ENCODE results near the gene MOB2.
A peak's percentile ranks its signal among the peaks of the same experiment; 100 is the strongest.

Gene MOB2

DNA sequence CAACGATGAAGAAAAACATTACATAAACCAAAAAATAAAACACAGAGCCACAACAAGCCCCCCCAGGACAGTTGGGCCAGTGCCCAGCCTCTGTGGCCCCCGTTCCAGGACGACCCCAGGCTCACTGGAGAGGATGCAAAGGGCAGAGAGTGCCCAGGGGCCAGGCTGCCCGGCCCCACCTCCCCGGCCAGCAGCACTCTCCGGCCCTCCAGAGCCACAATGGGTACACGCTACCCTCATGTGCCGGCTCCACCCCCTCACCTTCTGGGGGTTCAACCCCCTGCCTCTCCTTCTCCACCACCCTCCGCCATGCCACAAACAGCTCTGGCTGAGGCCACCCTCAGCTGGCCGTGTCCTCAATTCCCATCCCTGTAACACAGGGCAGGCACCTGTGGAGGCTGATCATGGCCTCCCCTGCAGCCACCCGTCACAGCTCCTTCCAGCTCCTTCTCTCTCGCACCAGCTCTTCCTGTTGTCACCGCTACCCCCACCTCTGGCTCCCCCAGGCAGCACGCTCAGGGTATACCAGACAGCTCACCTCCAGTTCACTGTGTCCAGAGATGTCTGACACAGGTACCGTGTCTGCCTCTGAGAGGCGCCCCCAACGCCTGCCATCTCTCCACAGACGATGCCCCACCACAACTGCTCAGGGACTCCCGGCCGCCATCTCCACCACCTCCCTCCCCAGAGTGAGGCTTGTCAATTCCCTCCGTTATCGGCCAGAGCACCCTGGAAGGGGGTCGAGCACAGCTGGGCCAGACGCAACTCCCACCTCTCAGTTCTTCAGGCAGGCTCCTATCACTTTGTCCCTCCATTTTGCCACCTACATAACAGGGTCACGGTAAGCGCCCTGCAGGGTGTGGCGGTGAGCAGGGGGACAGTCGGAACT is 30.8 kb upstream of the MOB2 start:
- no peak overlapping the region for H4K8ac ChIP-seq (ENCODE audit: low read depth, low read length)
- no peaks in the 10 kb centered on the region for H3K36me3 ChIP-seq (replicated peaks in 1 of 2; ENCODE audit: control insufficient read depth in 2 of 2, insufficient read depth in 2 of 2, low read length in 2 of 2)
- peak overlapping the region; percentile 27 for H3K18ac ChIP-seq (ENCODE audit: low read length)
- H3K79me1 ChIP-seq (ENCODE audit: low read depth, low read length), result peaks cover 19% of the 10 kb centered on the region
- H4K91ac ChIP-seq (ENCODE audit: low read depth, low read length, poor library complexity), result no peak overlapping the region
- no peaks in the 10 kb centered on the region for H3K9me3 ChIP-seq (replicated peaks in 1 of 2; ENCODE audit: control insufficient read depth in 2 of 2, insufficient read depth in 1 of 2, low read depth in 1 of 2, low read length in 2 of 2)
- no peak overlapping the region for H3K4ac ChIP-seq (ENCODE audit: low read length)
- H2BK5ac ChIP-seq (ENCODE audit: low read length), result no peak overlapping the region
- H2BK120ac ChIP-seq (ENCODE audit: low read depth, low read length), result no peak overlapping the region
- WGBS, 2 donors (ENCODE audit: extremely low coverage in 2 of 2, insufficient read length in 2 of 2, insufficient replicate concordance in 1 of 2), result no CpG with 5 or more reads among the region's 28 CpGs
- no peak overlapping the region for H3K4me2 ChIP-seq (ENCODE audit: insufficient read depth, low read length, poor library complexity, severe bottlenecking)
- no peak for DNase-seq (ENCODE audit: low spot score)
- no peak overlapping the region for H3K14ac ChIP-seq (ENCODE audit: low read length)
- H2AK5ac ChIP-seq (ENCODE audit: low read depth, low read length), result peak overlapping the region; percentile 57
- H2AFZ ChIP-seq (ENCODE audit: low read length), result no peak overlapping the region
- peak overlapping the region; percentile 30 for H2BK12ac ChIP-seq (ENCODE audit: low read length)
- H3K27me3 ChIP-seq (ENCODE audit: control insufficient read depth in 3 of 3, insufficient read depth in 3 of 3, low read depth in 1 of 3, low read length in 3 of 3), result no peaks in the 10 kb centered on the region
- H3K23ac ChIP-seq (ENCODE audit: low read depth, low read length, poor library complexity), result peak overlapping the region; percentile 90
- H3K9ac ChIP-seq (ENCODE audit: low read depth, low read length, poor library complexity), result peak overlapping the region; percentile 63
- no peak overlapping the region for H3K4me3 ChIP-seq (ENCODE audit: low read length in 2 of 2)
- no peak overlapping the region for H3K27ac ChIP-seq (replicated peaks; ENCODE audit: low read length)
- peaks cover 17 to 20% of the 10 kb centered on the region in 2 donors for H3K4me1 ChIP-seq (ENCODE audit: control insufficient read depth in 2 of 2, insufficient read depth in 1 of 2, low read depth in 1 of 2, low read length in 2 of 2)
- no peak overlapping the region for H2BK15ac ChIP-seq (ENCODE audit: low read length)

GRCh38 chr11:1516273-1517067 is 29.9 kb upstream of the MOB2 start:
- H2BK12ac ChIP-seq (ENCODE audit: low read length), result no peak overlapping the region
- no peak overlapping the region for H3K27ac ChIP-seq (replicated peaks; ENCODE audit: low read length)
- no peak overlapping the region for H4K91ac ChIP-seq (ENCODE audit: low read depth, low read length, poor library complexity)
- no peak overlapping the region for H4K8ac ChIP-seq (ENCODE audit: low read depth, low read length)
- no peak overlapping the region for H3K23ac ChIP-seq (ENCODE audit: low read depth, low read length, poor library complexity)
- no peak overlapping the region for H3K4me2 ChIP-seq (ENCODE audit: insufficient read depth, low read length, poor library complexity, severe bottlenecking)
- no peak overlapping the region for H2BK120ac ChIP-seq (ENCODE audit: low read depth, low read length)
- H2BK15ac ChIP-seq (ENCODE audit: low read length), result no peak overlapping the region
- no peak overlapping the region for H2BK5ac ChIP-seq (ENCODE audit: low read length)
- H3K4me1 ChIP-seq (ENCODE audit: control insufficient read depth in 2 of 2, insufficient read depth in 1 of 2, low read depth in 1 of 2, low read length in 2 of 2), result peaks cover 17 to 20% of the 10 kb centered on the region in 2 donors
- H3K79me1 ChIP-seq (ENCODE audit: low read depth, low read length), result peaks cover 19% of the 10 kb centered on the region
- H3K27me3 ChIP-seq (ENCODE audit: control insufficient read depth in 3 of 3, insufficient read depth in 3 of 3, low read depth in 1 of 3, low read length in 3 of 3), result no peaks in the 10 kb centered on the region
- no peak overlapping the region for H3K4ac ChIP-seq (ENCODE audit: low read length)
- H2AK5ac ChIP-seq (ENCODE audit: low read depth, low read length), result no peak overlapping the region
- no CpG with 5 or more reads among the region's 19 CpGs for WGBS, 2 donors (ENCODE audit: extremely low coverage in 2 of 2, insufficient read length in 2 of 2, insufficient replicate concordance in 1 of 2)
- H3K9ac ChIP-seq (ENCODE audit: low read depth, low read length, poor library complexity), result peak overlapping the region; percentile 47
- no peaks in the 10 kb centered on the region for H3K36me3 ChIP-seq (replicated peaks in 1 of 2; ENCODE audit: control insufficient read depth in 2 of 2, insufficient read depth in 2 of 2, low read length in 2 of 2)
- no peak overlapping the region for H2AFZ ChIP-seq (ENCODE audit: low read length)
- no peak overlapping the region for H3K4me3 ChIP-seq (ENCODE audit: low read length in 2 of 2)
- peak overlapping the region; percentile 10 for H3K14ac ChIP-seq (ENCODE audit: low read length)
- no peak for DNase-seq (ENCODE audit: low spot score)
- no peak overlapping the region for H3K18ac ChIP-seq (ENCODE audit: low read length)
- H3K9me3 ChIP-seq (replicated peaks in 1 of 2; ENCODE audit: control insufficient read depth in 2 of 2, insufficient read depth in 1 of 2, low read depth in 1 of 2, low read length in 2 of 2), result no peaks in the 10 kb centered on the region

DNA sequence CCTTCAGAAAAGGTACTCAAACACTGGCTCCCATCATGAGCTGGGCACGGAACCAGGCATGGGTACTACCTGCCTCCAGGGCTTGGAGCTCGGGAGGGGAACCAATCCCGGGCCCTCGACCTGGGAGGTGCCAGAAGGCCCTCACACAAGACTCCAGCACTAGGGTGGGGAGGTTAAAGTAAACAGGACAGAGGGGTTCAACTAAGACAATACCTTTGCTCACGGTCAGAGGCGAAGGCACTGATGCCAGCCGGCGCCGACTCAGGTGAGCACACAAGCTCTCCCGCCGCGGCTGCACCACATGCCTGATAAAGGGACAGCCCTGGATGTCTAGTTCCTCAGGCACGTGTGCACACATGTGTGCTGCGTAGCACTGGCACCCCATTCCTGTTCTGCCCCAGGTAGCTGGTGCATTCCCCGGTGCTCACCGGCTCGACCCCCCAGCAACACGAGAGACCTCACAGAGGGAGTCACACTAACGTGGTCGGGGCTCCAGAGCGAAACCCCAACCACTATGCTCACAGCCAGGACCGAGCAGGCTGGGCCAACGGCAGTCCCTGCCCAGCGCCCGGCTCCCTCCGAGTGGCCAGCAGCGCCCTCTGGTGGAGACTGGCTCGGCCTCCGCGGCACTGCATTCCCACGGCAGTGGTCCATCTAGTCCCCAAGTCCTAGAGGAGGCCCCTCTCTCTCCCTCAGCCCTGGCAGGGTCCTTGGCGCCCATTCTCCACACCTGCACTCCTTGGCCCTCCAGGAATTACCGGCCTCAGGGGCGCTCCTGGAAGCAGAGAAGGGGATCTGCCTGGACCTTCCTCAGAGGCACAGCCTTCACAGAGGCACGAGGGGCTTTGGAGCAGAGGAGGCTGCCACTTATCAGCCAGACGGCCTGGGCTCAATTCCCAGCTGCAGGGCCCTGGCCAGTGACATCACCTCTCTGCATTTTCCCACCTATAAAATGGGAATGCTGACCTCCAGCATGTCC is 28.8 kb upstream of the MOB2 start:
- no peak overlapping the region for H2BK120ac ChIP-seq (ENCODE audit: low read depth, low read length)
- H3K14ac ChIP-seq (ENCODE audit: low read length), result peak overlapping the region; percentile 77
- DNase-seq (ENCODE audit: low spot score), result peak; percentile 72
- no peak overlapping the region for H2AFZ ChIP-seq (ENCODE audit: low read length)
- H3K9me3 ChIP-seq (replicated peaks in 1 of 2; ENCODE audit: control insufficient read depth in 2 of 2, insufficient read depth in 1 of 2, low read depth in 1 of 2, low read length in 2 of 2), result no peaks in the 10 kb centered on the region
- H3K4me1 ChIP-seq (ENCODE audit: control insufficient read depth in 2 of 2, insufficient read depth in 1 of 2, low read depth in 1 of 2, low read length in 2 of 2), result peaks cover 10 to 17% of the 10 kb centered on the region in 2 donors
- no peak overlapping the region for H4K91ac ChIP-seq (ENCODE audit: low read depth, low read length, poor library complexity)
- H2BK12ac ChIP-seq (ENCODE audit: low read length), result no peak overlapping the region
- H3K27me3 ChIP-seq (ENCODE audit: control insufficient read depth in 3 of 3, insufficient read depth in 3 of 3, low read depth in 1 of 3, low read length in 3 of 3), result no peaks in the 10 kb centered on the region
- no peak overlapping the region for H3K4me3 ChIP-seq (ENCODE audit: low read length in 2 of 2)
- no peak overlapping the region for H2AK5ac ChIP-seq (ENCODE audit: low read depth, low read length)
- no peak overlapping the region for H2BK15ac ChIP-seq (ENCODE audit: low read length)
- no CpG with 5 or more reads among the region's 36 CpGs for whole genome bisulfite sequencing, 2 donors (ENCODE audit: extremely low coverage in 2 of 2, insufficient read length in 2 of 2, insufficient replicate concordance in 1 of 2)
- no peak overlapping the region for H3K23ac ChIP-seq (ENCODE audit: low read depth, low read length, poor library complexity)
- no peak overlapping the region for H3K27ac ChIP-seq (replicated peaks; ENCODE audit: low read length)
- H3K9ac ChIP-seq (ENCODE audit: low read depth, low read length, poor library complexity), result peak overlapping the region; percentile 74
- H3K79me1 ChIP-seq (ENCODE audit: low read depth, low read length), result peaks cover 19% of the 10 kb centered on the region
- H3K18ac ChIP-seq (ENCODE audit: low read length), result peak overlapping the region; percentile 81
- no peak overlapping the region for H4K8ac ChIP-seq (ENCODE audit: low read depth, low read length)
- no peaks in the 10 kb centered on the region for H3K36me3 ChIP-seq (replicated peaks in 1 of 2; ENCODE audit: control insufficient read depth in 2 of 2, insufficient read depth in 2 of 2, low read length in 2 of 2)
- H3K4ac ChIP-seq (ENCODE audit: low read length), result no peak overlapping the region
- H2BK5ac ChIP-seq (ENCODE audit: low read length), result peak overlapping the region; percentile 62
- H3K4me2 ChIP-seq (ENCODE audit: insufficient read depth, low read length, poor library complexity, severe bottlenecking), result no peak overlapping the region
